Tibial nerve (tissue), 4 donors: ENCODE results near the gene DISP3. TPM values are rescaled to one million over a fixed set of nuclear protein-coding genes. Genes with fewer than 3 reads are reported as not detected.

ENCODE experiments used
- DNase-seq, 2 donors: peaks; one replicate each; pipeline ENCODE4 v3.0.0-alpha.2; 2019; ENCODE audit warnings: low spot score in 2 of 2
- H3K27ac ChIP-seq, 4 donors: fragments of 200-600 bp; sonication (generic) in 3 of 4; one replicate each; pipeline ENCODE4 v1.5.1; 2017 to 2019; ENCODE audit warnings: mild to moderate bottlenecking in 1 of 4
- H3K27me3 ChIP-seq, 2 donors: fragments of 200-600 bp; sonication (generic) in 1 of 2; one replicate each; pipeline versions ENCODE4 v1.5.1 to v1.6.0; 2017 to 2019
- H3K36me3 ChIP-seq, 3 donors: fragments of 200-600 bp; sonication (generic); one replicate each; pipeline ENCODE4 v1.5.1; 2018 to 2019
- H3K4me1 ChIP-seq, 4 donors: fragments of 200-600 bp; sonication (generic) in 3 of 4; one replicate each; pipeline ENCODE4 v1.5.1; 2017 to 2019
- H3K4me3 ChIP-seq, 4 donors: fragments of 200-600 bp; sonication (generic) in 3 of 4; one replicate each; pipeline ENCODE4 v1.5.1; 2017 to 2019; ENCODE audit warnings: mild to moderate bottlenecking in 1 of 4, moderate library complexity in 1 of 4
- H3K9me3 ChIP-seq, 4 donors: fragments of 200-600 bp; sonication (generic) in 3 of 4; one replicate each; pipeline ENCODE4 v1.5.1; 2017 to 2019
- EP300 ChIP-seq, 2 donors: sonication (generic); formaldehyde crosslinking; IDR thresholded peaks; one replicate each; pipeline ENCODE4 v1.6.1; 2017; ENCODE audit warnings: antibody characterized with exemption in 2 of 2, mild to moderate bottlenecking in 1 of 2
- POLR2A ChIP-seq, 2 donors: fragments of 450-650 bp; IDR thresholded peaks; one replicate each; pipeline ENCODE4 v1.6.1; 2017; ENCODE audit warnings: antibody characterized with exemption in 2 of 2, mild to moderate bottlenecking in 2 of 2, moderate library complexity in 2 of 2
- WGBS, 2 donors: methylation state at CpG; one replicate each; pipeline ENCODE4 v1.1.5; 2018; 5-methylcytosine and 5-hydroxymethylcytosine counted together
- total RNA-seq, 4 donors: library from RNA; depleted of rRNA; stranded (reverse); fragments of >200 nt; gene quantifications; one replicate each; pipeline ENCODE4 v1.1.0, GENCODE V29; 2016
- TF ChIP-seq, protein P1 (sequence below), 5 experiments: fragments of 200-600 bp in 3 of 5; fragments of 450-650 bp in 2 of 5; sonication (generic) in 3 of 5; IDR thresholded peaks; one replicate each; pipeline ENCODE4 v1.5.1; 2016 to 2019; ENCODE audit warnings: antibody characterized with exemption in 5 of 5, mild to moderate bottlenecking in 3 of 5, moderate library complexity in 2 of 5

The DISP3 gene
- total RNA-seq, 4 donors from 2014 or later, result 0.59 TPM; not detected in 3

DNA sequence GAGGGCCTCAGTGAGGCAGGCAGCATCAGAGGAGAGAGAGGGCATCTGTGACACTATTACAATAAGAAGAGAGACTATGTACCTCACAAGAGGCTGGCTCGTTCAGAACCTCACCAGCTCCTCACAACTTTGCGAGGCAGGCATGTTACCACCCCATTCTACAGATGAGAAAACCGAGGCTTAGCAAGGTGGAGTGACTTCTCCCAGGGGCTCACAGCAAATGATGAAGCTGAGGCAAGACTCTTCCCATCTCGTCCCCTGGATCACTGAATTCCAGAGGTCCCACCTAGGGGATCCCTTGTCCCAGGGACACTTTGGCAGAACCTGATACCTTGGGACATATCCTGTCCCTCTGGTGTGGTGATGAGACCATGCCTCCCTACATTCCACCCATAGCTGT is 64.4 kb downstream of the DISP3 start:
- TF ChIP-seq, protein P1, sequence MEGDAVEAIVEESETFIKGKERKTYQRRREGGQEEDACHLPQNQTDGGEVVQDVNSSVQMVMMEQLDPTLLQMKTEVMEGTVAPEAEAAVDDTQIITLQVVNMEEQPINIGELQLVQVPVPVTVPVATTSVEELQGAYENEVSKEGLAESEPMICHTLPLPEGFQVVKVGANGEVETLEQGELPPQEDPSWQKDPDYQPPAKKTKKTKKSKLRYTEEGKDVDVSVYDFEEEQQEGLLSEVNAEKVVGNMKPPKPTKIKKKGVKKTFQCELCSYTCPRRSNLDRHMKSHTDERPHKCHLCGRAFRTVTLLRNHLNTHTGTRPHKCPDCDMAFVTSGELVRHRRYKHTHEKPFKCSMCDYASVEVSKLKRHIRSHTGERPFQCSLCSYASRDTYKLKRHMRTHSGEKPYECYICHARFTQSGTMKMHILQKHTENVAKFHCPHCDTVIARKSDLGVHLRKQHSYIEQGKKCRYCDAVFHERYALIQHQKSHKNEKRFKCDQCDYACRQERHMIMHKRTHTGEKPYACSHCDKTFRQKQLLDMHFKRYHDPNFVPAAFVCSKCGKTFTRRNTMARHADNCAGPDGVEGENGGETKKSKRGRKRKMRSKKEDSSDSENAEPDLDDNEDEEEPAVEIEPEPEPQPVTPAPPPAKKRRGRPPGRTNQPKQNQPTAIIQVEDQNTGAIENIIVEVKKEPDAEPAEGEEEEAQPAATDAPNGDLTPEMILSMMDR (IDR thresholded peaks at IDR 0.05), result no peak
- no peak for TF ChIP-seq POLR2A (IDR thresholded peaks at IDR 0.05)
- TF ChIP-seq EP300 (IDR thresholded peaks at IDR 0.05), result no peak
- 56 to 64% methylated on average over 2 to 4 of the region's 4 CpGs for WGBS, 2 donors
- H3K4me1 ChIP-seq, result no peaks in the 10 kb centered on the region
- H3K27me3 ChIP-seq, result peaks cover 0 to 5% of the 10 kb centered on the region in 2 donors
- H3K36me3 ChIP-seq, result no peaks in the 10 kb centered on the region
- no peaks in the 10 kb centered on the region for H3K9me3 ChIP-seq
- no peak overlapping the region for H3K4me3 ChIP-seq
- DNase-seq, result no peak
- H3K27ac ChIP-seq, result no peak overlapping the region

DNA sequence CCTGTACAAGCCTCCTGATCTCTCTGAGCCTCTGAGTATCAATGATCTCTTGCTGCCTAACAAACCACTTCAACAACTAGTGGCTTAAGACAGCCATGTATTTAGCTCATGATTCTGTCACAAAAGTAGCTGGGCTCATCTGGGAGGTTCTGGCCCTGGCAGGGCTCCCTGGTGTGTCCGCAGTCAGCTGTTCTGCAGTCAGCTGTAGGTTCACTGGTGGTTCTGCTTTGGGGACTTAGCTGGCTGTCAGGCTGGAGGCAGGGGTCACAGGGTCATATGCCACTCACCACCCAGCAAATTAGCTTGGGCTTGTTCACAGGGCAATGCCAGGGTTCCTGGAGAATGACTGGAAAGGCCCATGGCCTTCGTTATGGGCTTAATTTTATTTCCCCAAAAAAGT is 64.8 kb downstream of the DISP3 start:
- WGBS, 2 donors, result 74 to 85% methylated on average over 2 of the region's 2 CpGs
- DNase-seq, result no peak
- TF ChIP-seq POLR2A (IDR thresholded peaks at IDR 0.05), result no peak
- TF ChIP-seq EP300 (IDR thresholded peaks at IDR 0.05), result no peak
- TF ChIP-seq, protein P1 (IDR thresholded peaks at IDR 0.05), result no peak
- H3K9me3 ChIP-seq, result no peaks in the 10 kb centered on the region
- H3K27me3 ChIP-seq, result peaks cover 0 to 5% of the 10 kb centered on the region in 2 donors
- no peak overlapping the region for H3K27ac ChIP-seq
- H3K4me3 ChIP-seq, result no peak overlapping the region
- no peaks in the 10 kb centered on the region for H3K4me1 ChIP-seq
- H3K36me3 ChIP-seq, result no peaks in the 10 kb centered on the region

DNA sequence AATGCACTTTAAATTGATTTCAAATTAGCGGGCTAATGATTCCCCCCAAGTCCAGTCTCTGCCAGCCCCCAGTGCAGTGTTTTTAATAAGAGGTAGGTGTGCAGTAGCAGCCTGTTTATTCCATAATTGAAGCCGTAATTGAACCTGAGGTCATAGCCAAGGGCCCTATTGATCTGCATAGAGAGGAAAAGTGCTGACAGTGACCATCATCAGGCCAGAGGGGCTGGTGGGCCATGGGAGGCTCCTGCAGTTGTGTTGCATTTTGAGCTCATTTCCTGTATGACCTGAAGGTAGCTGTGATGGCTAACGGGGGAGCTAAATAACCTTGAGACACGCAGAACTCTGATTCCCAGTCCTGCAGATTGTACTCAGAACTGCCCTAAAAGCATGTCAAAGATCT is 67.5 kb downstream of the DISP3 start:
- no peaks in the 10 kb centered on the region for H3K9me3 ChIP-seq
- H3K27me3 ChIP-seq, result peaks cover 0 to 5% of the 10 kb centered on the region in 2 donors
- H3K27ac ChIP-seq, result no peak overlapping the region
- no peaks in the 10 kb centered on the region for H3K4me1 ChIP-seq
- TF ChIP-seq POLR2A (IDR thresholded peaks at IDR 0.05) (no peak), EP300 (IDR thresholded peaks at IDR 0.05) (no peak)
- TF ChIP-seq, protein P1 (IDR thresholded peaks at IDR 0.05), result no peak
- no peak overlapping the region for H3K4me3 ChIP-seq
- H3K36me3 ChIP-seq, result no peaks in the 10 kb centered on the region
- 63 to 70% methylated on average over 4 of the region's 4 CpGs for WGBS, 2 donors
- no peak for DNase-seq

DNA sequence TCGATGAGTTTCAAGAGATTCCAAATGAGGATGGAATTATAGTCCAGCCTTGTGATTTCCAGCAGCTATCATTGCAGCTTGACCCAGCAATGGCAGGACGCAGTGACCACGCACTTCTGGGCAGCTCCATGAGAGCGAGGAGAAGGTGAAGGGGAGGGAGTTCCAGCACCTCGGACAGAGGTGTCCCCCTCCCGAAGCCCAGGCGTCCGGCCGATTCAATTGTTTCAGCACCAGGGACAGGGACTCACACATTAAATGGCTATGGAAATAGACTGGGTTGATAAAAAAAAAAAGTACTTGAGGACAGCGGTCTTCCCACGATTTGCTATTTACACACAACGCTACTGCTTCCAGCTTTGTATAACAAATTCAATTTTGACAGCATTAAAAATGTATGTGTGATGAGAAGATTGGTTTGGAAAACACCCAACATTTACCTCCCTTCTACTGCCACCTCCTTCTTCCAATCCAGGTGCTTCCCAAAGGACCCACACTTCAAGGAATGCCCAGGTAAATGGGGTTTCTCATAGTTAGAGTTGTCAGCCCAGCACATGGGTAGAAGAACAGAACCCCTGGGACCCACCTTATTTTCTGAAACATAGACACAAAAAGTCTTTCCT is 71.8 kb downstream of the DISP3 start:
- Histone ChIP-seq H3K4me1 (no peaks in the 10 kb centered on the region), H3K36me3 (no peaks in the 10 kb centered on the region), H3K4me3 (no peak overlapping the region), H3K27me3 (peaks cover 0 to 15% of the 10 kb centered on the region in 2 donors), H3K9me3 (no peaks in the 10 kb centered on the region), H3K27ac (no peak overlapping the region)
- TF ChIP-seq EP300 (IDR thresholded peaks at IDR 0.05) (no peak), POLR2A (IDR thresholded peaks at IDR 0.05) (no peak)
- TF ChIP-seq, protein P1 (IDR thresholded peaks at IDR 0.05), result no peak
- DNase-seq, result peak in 1 of 2 donors; percentile 13
- WGBS, 2 donors, result 6 to 11% methylated on average over 10 to 12 of the region's 12 CpGs

DNA sequence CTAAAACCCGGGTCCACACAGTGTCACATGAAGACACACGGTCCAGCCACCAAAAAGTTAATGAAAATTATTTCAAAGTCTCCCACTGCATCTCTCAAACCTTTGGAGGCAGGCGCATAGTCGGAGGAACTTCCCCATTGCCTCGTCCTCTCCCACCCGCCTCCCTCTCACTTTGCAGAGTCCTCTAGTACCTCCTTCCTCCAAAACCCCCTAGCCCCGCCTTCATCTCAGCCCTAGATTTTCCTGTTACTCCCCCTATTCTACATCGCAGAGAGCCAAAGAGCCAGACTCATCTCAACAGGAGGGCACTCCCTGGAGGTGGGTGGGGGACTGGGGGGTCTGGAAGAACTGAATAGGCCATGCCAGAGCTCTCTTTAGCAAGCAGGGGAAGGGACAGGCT is 79.3 kb downstream of the DISP3 start:
- Histone ChIP-seq H3K4me1 (no peaks in the 10 kb centered on the region), H3K9me3 (no peaks in the 10 kb centered on the region), H3K27ac (no peak overlapping the region), H3K36me3 (no peaks in the 10 kb centered on the region), H3K4me3 (no peak overlapping the region), H3K27me3 (peaks cover 0 to 47% of the 10 kb centered on the region in 2 donors)
- no peak for DNase-seq
- TF ChIP-seq POLR2A (IDR thresholded peaks at IDR 0.05) (no peak), EP300 (IDR thresholded peaks at IDR 0.05) (no peak)
- TF ChIP-seq, protein P1 (IDR thresholded peaks at IDR 0.05), result no peak
- WGBS, 2 donors, result 10 to 13% methylated on average over 8 of the region's 8 CpGs
